ENCODE results near the gene IFIT5. TPM values are rescaled to one million over a fixed set of nuclear protein-coding genes. Genes with fewer than 3 reads are reported as not detected.
"Not testable (repeated sequence)": the region's sequence is repeated elsewhere in the genome, so short reads cannot be mapped to it uniquely, and the experiment has no call there.

Gene IFIT5
- total RNA-seq, 2 donors from 2014 or later, result 5.6 to 7.1 TPM

DNA sequence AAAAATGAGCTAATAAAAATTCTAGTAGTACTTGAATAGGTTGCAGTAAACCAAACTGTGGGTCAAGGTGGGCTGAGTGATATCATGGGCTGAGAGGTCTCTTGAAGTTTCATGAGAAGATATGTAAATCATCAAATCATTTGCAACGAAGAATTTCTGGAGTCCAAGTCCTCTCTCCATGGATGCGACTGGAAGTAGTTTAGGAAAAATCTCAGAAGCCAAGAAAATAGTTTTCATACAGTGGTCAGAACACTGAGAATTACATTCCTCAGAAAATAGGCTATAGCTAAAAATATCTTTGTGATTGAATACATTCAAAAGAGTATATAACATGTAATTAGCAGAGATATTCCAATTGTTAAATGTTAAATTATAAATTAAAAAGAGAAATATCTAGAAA is 25.6 kb upstream of the IFIT5 start:
- ATAC-seq (replicated peaks), result no peak
- H3K4me1 Mint-ChIP-seq, result peaks cover 8% of the 10 kb centered on the region
- no peaks in the 10 kb centered on the region for H3K9me3 Mint-ChIP-seq
- no peaks in the 10 kb centered on the region for H3K27me3 Mint-ChIP-seq
- no peak overlapping the region for H3K4me3 Mint-ChIP-seq
- no peaks in the 10 kb centered on the region for H3K36me3 Mint-ChIP-seq (ENCODE audit: low read depth)
- H3K27ac Mint-ChIP-seq, result no peak overlapping the region

GRCh38 chr10:89389254-89389653 is 25.1 kb upstream of the IFIT5 start:
- Mint-ChIP-seq H3K36me3 (ENCODE audit: low read depth) (no peaks in the 10 kb centered on the region), H3K4me1 (peaks cover 8% of the 10 kb centered on the region), H3K27ac (no peak overlapping the region), H3K27me3 (no peaks in the 10 kb centered on the region), H3K4me3 (no peak overlapping the region), H3K9me3 (no peaks in the 10 kb centered on the region)
- no peak for ATAC-seq (replicated peaks)

DNA sequence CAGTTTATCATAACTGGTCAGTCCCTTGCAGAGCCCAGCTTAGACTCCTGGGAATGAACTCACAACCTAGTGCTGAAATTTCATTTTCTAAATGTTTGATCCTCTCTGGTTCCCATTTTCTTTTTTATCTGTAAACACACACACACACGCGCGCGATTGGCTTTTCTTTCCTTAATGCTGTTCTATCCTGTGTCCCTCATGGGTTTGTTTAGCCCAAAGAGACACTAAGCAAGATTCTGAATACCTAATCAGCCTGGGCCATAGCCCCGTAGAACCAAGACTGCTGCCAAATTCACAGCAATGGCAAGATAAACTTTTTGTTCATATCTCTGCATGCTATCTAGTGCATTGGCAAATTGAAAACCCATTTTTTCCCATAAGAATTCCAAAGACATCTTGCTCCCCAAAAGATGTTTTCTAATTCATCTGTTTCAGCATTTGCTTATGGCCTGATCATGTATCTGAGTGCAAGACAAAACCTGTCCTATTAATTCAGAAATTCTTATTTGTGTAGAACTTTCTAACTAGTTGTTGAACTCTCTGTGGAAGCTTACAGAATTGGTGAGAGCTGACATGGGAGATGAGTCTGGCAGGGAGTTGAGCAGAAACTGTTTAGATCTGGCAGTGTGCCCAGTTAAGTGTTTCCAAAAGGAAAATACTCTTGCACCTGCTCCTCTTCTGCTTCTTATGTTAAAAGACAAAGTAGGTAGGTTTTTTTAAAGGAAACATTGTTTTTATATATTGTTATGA is 23.7 kb upstream of the IFIT5 start:
- no peak overlapping the region for H3K4me3 Mint-ChIP-seq
- peaks cover 8% of the 10 kb centered on the region for H3K4me1 Mint-ChIP-seq
- ATAC-seq (replicated peaks), result no peak
- no peaks in the 10 kb centered on the region for H3K27me3 Mint-ChIP-seq
- no peaks in the 10 kb centered on the region for H3K36me3 Mint-ChIP-seq (ENCODE audit: low read depth)
- no peak overlapping the region for H3K27ac Mint-ChIP-seq
- no peaks in the 10 kb centered on the region for H3K9me3 Mint-ChIP-seq

DNA sequence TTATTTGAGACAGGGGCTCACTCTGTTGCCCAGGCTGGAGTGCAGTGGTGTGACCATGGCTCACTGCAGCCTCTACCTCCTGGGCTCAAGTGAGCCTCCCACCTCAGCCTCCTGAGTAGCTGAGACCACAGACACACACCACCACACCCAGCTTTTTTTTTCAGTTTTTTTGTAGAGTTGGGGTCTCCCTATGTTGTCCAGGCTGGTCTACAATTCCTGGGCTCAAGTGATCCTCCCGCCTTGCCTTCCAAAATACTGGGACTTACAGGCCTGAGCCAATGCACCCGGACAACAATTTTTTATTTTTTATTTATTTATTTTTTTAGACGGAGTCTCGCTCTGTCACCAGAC is 23.2 kb upstream of the IFIT5 start:
- H3K36me3 Mint-ChIP-seq (ENCODE audit: low read depth); H3K27ac Mint-ChIP-seq; H3K27me3 Mint-ChIP-seq; ATAC-seq (replicated peaks); H3K4me1 Mint-ChIP-seq; H3K9me3 Mint-ChIP-seq; H3K4me3 Mint-ChIP-seq: not testable (repeated sequence)

DNA sequence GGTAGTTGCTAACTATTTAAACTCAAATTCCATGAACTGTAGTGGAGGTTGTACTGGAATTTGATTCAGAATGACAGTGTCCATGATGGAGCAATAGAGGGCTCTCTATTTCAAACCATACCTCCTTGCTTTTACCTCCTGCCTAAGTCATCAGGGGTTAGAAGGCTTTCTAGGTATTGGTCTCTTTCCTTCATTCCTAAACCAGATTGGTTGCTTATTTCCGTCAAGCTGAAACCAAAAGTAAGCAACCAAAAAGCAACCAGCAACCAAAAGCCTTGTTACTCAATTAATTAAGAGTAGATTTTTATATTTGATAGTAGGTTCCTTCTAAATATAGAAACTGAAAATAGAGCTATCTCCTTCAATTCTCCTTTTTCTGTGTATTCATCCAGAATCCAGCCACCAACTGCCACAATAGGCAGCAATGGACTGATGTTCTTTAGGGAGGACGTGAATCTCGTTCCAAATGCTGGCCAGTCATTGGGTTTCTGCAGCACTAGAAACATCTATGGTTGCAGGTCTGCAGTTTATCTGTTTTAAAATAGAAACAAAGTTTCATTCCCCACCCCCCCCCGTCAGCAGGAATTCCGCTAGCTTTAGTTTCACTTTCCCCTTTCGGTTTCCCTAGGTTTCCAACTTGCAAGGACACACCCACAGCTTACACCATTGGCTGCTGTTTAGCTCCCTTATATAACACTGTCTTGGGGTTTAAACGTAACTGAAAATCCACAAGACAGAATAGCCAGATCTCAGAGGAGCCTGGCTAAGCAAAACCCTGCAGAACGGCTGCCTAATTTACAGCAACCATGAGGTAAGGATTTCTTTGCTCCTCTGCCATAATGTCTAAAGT is 22.2 kb upstream of the IFIT5 start, which contains the start of gene IFIT1:
IFIT1 (plus strand) TSS at position 717 of the 850 bp plus-strand sequence; CDS start at position 807, 90 bp downstream.
- peak within 1 kb of the TSS; percentile 51 for H3K27ac Mint-ChIP-seq
- peak; percentile 84 for ATAC-seq (replicated peaks)
- H3K27me3 Mint-ChIP-seq, result no peaks in the 10 kb centered on the region
- H3K4me1 Mint-ChIP-seq, result peaks cover 8% of the 10 kb centered on the region
- peak within 1 kb of the TSS; percentile 78 for H3K4me3 Mint-ChIP-seq
- no peaks in the 10 kb centered on the region for H3K36me3 Mint-ChIP-seq (ENCODE audit: low read depth)
- no peaks in the 10 kb centered on the region for H3K9me3 Mint-ChIP-seq

GRCh38 chr10:89392974-89393373 is 21.4 kb upstream of the IFIT5 start:
- Mint-ChIP-seq H3K27me3 (no peaks in the 10 kb centered on the region), H3K27ac (peak overlapping the region; percentile 51), H3K4me1 (peaks cover 8% of the 10 kb centered on the region), H3K4me3 (peak overlapping the region; percentile 78), H3K9me3 (no peaks in the 10 kb centered on the region), H3K36me3 (ENCODE audit: low read depth) (no peaks in the 10 kb centered on the region)
- peak; percentile 49 for ATAC-seq (replicated peaks)

GRCh38 chr10:89393898-89394297 is 20.5 kb upstream of the IFIT5 start:
- no peaks in the 10 kb centered on the region for H3K9me3 Mint-ChIP-seq
- no peaks in the 10 kb centered on the region for H3K36me3 Mint-ChIP-seq (ENCODE audit: low read depth)
- ATAC-seq (replicated peaks), result no peak
- no peak overlapping the region for H3K4me3 Mint-ChIP-seq
- no peaks in the 10 kb centered on the region for H3K27me3 Mint-ChIP-seq
- H3K27ac Mint-ChIP-seq, result no peak overlapping the region
- H3K4me1 Mint-ChIP-seq, result peaks cover 8% of the 10 kb centered on the region

GRCh38 chr10:89395141-89395540 is 19.2 kb upstream of the IFIT5 start:
- Mint-ChIP-seq H3K36me3 (ENCODE audit: low read depth) (no peaks in the 10 kb centered on the region), H3K27ac (no peak overlapping the region), H3K9me3 (no peaks in the 10 kb centered on the region), H3K4me1 (peaks cover 8% of the 10 kb centered on the region), H3K4me3 (no peak overlapping the region), H3K27me3 (no peaks in the 10 kb centered on the region)
- ATAC-seq (replicated peaks), result no peak

DNA sequence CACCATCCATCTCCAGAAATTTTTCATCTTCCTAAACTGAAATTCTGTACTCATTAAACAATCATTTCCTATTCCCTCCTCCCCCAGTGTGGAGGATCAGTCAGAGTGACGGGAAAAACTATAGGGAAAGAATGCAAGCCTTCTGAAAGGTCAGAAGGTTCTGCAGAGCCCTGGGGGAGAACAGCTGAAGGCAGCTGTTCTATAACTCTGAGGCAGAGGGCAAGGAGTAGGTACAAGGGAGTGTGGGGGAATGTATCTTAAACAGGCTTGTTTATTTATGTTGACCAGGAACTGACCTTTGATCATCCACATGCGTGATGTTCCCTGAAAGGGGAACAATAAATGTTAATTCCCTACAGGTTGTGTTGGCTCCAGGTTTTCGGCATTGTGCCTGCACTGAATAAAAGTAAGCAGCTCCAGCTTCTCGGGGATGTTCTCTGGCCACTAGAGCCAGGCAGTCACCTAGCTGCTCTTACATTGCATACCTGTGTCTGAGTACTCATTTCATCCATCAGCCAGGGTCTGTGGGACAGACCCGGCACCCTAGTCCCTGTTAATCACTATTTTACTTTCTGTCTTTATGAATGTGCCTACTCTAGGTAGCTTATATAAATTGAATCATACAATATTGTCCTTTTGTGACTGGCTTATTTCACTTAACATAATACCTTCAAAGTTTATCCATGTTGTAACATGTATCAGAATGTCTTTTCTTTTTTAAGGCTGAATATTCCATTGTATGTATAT is 16.2 kb upstream of the IFIT5 start:
- Mint-ChIP-seq H3K4me1 (no peaks in the 10 kb centered on the region), H3K36me3 (ENCODE audit: low read depth) (peaks cover 4% of the 10 kb centered on the region), H3K4me3 (no peak overlapping the region), H3K27ac (no peak overlapping the region), H3K27me3 (no peaks in the 10 kb centered on the region), H3K9me3 (no peaks in the 10 kb centered on the region)
- no peak for ATAC-seq (replicated peaks)

- no peak for ATAC-seq (replicated peaks)
Observed at GRCh38 chr10:89399956-89400355, 14.4 kb upstream of the IFIT5 start.

GRCh38 chr10:89403043-89403442 is 11.3 kb upstream of the IFIT5 start:
- H3K36me3 Mint-ChIP-seq (ENCODE audit: low read depth), result peaks cover 11% of the 10 kb centered on the region
- no peaks in the 10 kb centered on the region for H3K27me3 Mint-ChIP-seq
- no peaks in the 10 kb centered on the region for H3K9me3 Mint-ChIP-seq
- H3K27ac Mint-ChIP-seq, result no peak overlapping the region
- no peaks in the 10 kb centered on the region for H3K4me1 Mint-ChIP-seq
- ATAC-seq (replicated peaks), result no peak
- H3K4me3 Mint-ChIP-seq, result no peak overlapping the region

More at GRCh38 chr10:89399956-89400355, 14.4 kb upstream of the IFIT5 start:
- Mint-ChIP-seq H3K4me1 (no peaks in the 10 kb centered on the region), H3K4me3 (no peak overlapping the region), H3K9me3 (no peaks in the 10 kb centered on the region), H3K27ac (no peak overlapping the region), H3K27me3 (no peaks in the 10 kb centered on the region), H3K36me3 (ENCODE audit: low read depth) (peaks cover 11% of the 10 kb centered on the region)

GRCh38 chr10:89404104-89405047 is 10.0 kb upstream of the IFIT5 start:
- H3K4me3 Mint-ChIP-seq, result no peak overlapping the region
- H3K9me3 Mint-ChIP-seq, result no peaks in the 10 kb centered on the region
- no peak for ATAC-seq (replicated peaks)
- H3K27me3 Mint-ChIP-seq, result no peaks in the 10 kb centered on the region
- H3K36me3 Mint-ChIP-seq (ENCODE audit: low read depth), result peaks cover 11% of the 10 kb centered on the region
- no peaks in the 10 kb centered on the region for H3K4me1 Mint-ChIP-seq
- H3K27ac Mint-ChIP-seq, result no peak overlapping the region

DNA sequence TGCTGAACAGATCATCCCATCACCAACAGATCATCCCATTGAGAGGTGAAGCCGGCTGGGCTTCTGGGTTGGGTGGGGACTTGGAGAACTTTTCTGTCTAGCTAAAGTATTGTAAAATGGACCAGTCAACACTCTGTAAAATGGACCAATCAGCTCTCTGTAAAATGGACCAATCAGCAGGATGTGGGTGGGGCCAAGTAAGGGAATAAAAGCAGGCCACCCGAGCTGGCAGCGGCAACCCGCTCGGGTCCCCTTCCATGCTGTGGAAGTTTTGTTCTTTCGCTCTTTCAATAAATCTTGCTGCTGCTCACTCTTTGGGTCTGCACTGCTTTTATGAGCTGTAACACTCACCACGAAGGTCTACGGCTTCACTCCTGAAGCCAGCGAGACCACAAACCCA is 8.2 kb upstream of the IFIT5 start:
- not testable (repeated sequence) for H3K4me3 Mint-ChIP-seq; H3K4me1 Mint-ChIP-seq; H3K9me3 Mint-ChIP-seq; ATAC-seq (replicated peaks); H3K27me3 Mint-ChIP-seq; H3K27ac Mint-ChIP-seq
- H3K36me3 Mint-ChIP-seq (ENCODE audit: low read depth), result peaks cover 11% of the 10 kb centered on the region

- peaks cover 10% of the 10 kb centered on the region for H3K36me3 Mint-ChIP-seq (ENCODE audit: low read depth)
- H3K27ac Mint-ChIP-seq; H3K4me1 Mint-ChIP-seq; ATAC-seq (replicated peaks); H3K4me3 Mint-ChIP-seq; H3K27me3 Mint-ChIP-seq; H3K9me3 Mint-ChIP-seq: not testable (repeated sequence)
Observed at GRCh38 chr10:89407792-89408191, 6.6 kb upstream of the IFIT5 start.

Data from activated T-helper 17 cell treated with anti-CD3 and anti-CD28 coated beads, Interleukin-2, amount 50 U/mL, for 72 hours (primary cell).